Naive thymus-derived CD4-positive, alpha-beta T cell (primary cell): Measurements from ENCODE around the gene RCSD1. TPM values are rescaled to one million over a fixed set of nuclear protein-coding genes. Genes with fewer than 3 reads are reported as not detected.

Source experiments
- ATAC-seq: fragments of 150-1000 bp; cut with Tn5 transposase; 2 replicates; pipeline ENCODE4 v1.10.0; 2021; ENCODE audit warnings: mild to moderate bottlenecking, moderate library complexity
- CTCF ChIA-PET: fragments of 350-600 bp; sonication (Branson Sonifier 250); formaldehyde crosslinking; loops from one replicate; lab custom pipeline; 2021; ENCODE audit warnings: antibody characterized with exemption; lab: Charles Lee
- POLR2A ChIA-PET: fragments of 350-600 bp; sonication (Branson Sonifier 250); formaldehyde crosslinking; loops from one replicate; lab custom pipeline; 2021; ENCODE audit warnings: antibody characterized with exemption, inconsistent platforms; lab: Charles Lee
- DNase-seq, 9 donors: peaks; one replicate each; pipeline versions ENCODE4 v3.0.0 to v3.0.0-alpha.2; 2020 to 2022; ENCODE audit warnings: mixed read lengths in 1 of 9
- H3K27ac ChIP-seq: one replicate; pipeline ENCODE4 v1.7.0; 2013; ENCODE audit warnings: mild to moderate bottlenecking, low read depth, low read length, moderate library complexity
- H3K27me3 ChIP-seq, 2 donors: one replicate each; pipeline ENCODE4 v1.7.0; 2013; ENCODE audit warnings: low read length in 2 of 2, mild to moderate bottlenecking in 2 of 2, moderate library complexity in 2 of 2; ENCODE audit not compliant: control insufficient read depth in 2 of 2, insufficient read depth in 2 of 2
- H3K36me3 ChIP-seq, 3 experiments: 1 replicate in 2 of 3; 2 replicates in 1 of 3; pipeline ENCODE4 v1.7.0; 2013; ENCODE audit warnings: low read length in 3 of 3, mild to moderate bottlenecking in 3 of 3, moderate library complexity in 1 of 3; ENCODE audit not compliant: insufficient read depth in 3 of 3, control insufficient read depth in 2 of 3
- H3K4me1 ChIP-seq, 2 donors: one replicate each; pipeline ENCODE4 v1.7.0; 2013; ENCODE audit warnings: low read length in 2 of 2, mild to moderate bottlenecking in 2 of 2, moderate library complexity in 1 of 2; ENCODE audit not compliant: control insufficient read depth in 2 of 2, insufficient read depth in 2 of 2
- H3K4me3 ChIP-seq: 2 replicates; pipeline ENCODE4 v1.7.0; 2013; ENCODE audit warnings: mild to moderate bottlenecking, low read length
- H3K9me3 ChIP-seq, 3 experiments: 1 replicate in 2 of 3; 2 replicates in 1 of 3; pipeline ENCODE4 v1.7.0; 2013; ENCODE audit warnings: low read length in 3 of 3; ENCODE audit not compliant: control insufficient read depth in 2 of 3
- H3K27ac Mint-ChIP-seq, 9 donors: one replicate each; pipeline ENCODE4 v1.8.0; 2020 to 2022; ENCODE audit warnings: mixed read lengths in 9 of 9, mild to moderate bottlenecking in 8 of 9, moderate library complexity in 5 of 9, inconsistent platforms in 2 of 9
- H3K27me3 Mint-ChIP-seq, 5 donors: one replicate each; pipeline ENCODE4 v1.8.0; 2021 to 2022; ENCODE audit warnings: mixed read lengths in 5 of 5, mild to moderate bottlenecking in 1 of 5
- H3K36me3 Mint-ChIP-seq, 5 donors: one replicate each; pipeline ENCODE4 v1.8.0; 2020 to 2022; ENCODE audit warnings: mixed read lengths in 5 of 5, mild to moderate bottlenecking in 3 of 5, inconsistent platforms in 1 of 5
- H3K4me1 Mint-ChIP-seq, 7 donors: one replicate each; pipeline ENCODE4 v1.8.0; 2020 to 2022; ENCODE audit warnings: mixed read lengths in 7 of 7, mild to moderate bottlenecking in 3 of 7, inconsistent platforms in 1 of 7
- H3K4me3 Mint-ChIP-seq, 10 donors: one replicate each; pipeline ENCODE4 v1.8.0; 2020 to 2022; ENCODE audit warnings: mild to moderate bottlenecking in 10 of 10, mixed read lengths in 10 of 10, moderate library complexity in 6 of 10, inconsistent platforms in 2 of 10
- H3K9me3 Mint-ChIP-seq, 11 donors: one replicate each; pipeline ENCODE4 v1.8.0; 2020 to 2022; ENCODE audit warnings: mixed read lengths in 11 of 11, mild to moderate bottlenecking in 4 of 11, inconsistent platforms in 1 of 11, moderate library complexity in 1 of 11
- intact Hi-C, 2 donors: fragments of 100-400 bp; cut with micrococcal nuclease; formaldehyde crosslinking; loops; one replicate each; pipeline ENCODE4 v1.15.1; 2023
- polyA plus RNA-seq, 2 donors: library from polyadenylated mRNA; unstranded; fragments of 300-500 nt; fragmentation: Illumina TruSeq; gene quantifications; one replicate each; pipeline ENCODE4 v1.2.3, GENCODE V29; 2021
- total RNA-seq, 6 experiments: library from RNA in 5 of 6; stranded (reverse) in 5 of 6; gene quantifications; 1 replicate in 5 of 6; 2 replicates in 1 of 6; pipeline ENCODE4 v1.2.3 and lab custom pipeline; 2021 to 2026

RCSD1 gene
- total and polyA plus RNA-seq, 7 experiments from 2014 or later, result 75.0 to 153 (median 135) TPM

DNA sequence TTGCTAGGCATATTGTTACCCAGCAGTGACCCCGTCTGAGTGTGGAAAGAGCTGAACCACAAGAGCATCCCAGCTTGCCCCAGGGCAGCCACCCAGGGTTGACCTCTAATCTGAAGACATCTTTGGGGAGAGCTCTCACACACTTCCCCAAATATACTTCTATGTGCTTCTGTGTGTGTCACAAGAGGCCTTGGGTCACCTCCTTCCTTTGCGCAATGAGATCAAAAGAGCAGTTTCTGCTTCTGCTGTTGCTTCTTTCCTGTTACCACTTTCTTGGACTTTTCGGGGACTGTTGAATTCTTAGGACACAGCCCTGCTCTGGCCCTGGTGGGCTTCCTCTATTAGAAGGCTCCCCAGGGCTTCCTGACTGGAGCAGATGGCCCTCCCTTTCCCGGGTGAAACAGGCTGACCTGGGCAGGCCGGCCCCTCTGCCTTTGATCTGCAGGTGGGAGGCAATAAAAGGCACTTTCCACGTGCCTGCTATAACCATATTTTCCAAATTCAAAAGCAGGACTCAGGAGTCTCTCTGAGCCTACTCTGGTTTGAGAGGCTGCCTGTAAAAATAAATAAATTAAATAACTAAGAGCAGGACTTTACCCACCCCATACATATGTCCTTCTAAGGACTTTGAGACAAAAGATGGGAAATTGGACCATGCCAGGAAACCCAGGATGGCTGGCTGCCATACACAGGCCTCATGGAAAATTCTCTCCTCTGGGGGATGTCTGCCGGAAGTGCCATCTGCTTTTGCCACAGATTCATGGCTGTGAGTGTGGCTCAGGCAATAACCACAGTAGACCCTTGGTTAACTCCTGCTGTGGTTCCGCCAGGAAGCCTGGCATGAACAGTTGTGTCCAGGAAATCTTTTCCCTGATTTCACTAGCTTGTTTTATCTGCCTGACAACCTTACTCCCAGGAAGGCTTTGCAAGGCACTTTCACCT, 28.3 kb upstream of the RCSD1 start:
- POLR2A ChIA-PET, result interaction anchor here (0.7 to 11.0 kb wide), 11 partner anchors 8 to 96 kb away, joined by 3 to 276 read pairs (median 6); partner anchors contain the start of gene RCSD1
- H3K36me3 ChIP-seq, result no peaks in the 10 kb centered on the region
- peaks cover 27 to 50% (median 48%) of the 10 kb centered on the region in 7 donors for H3K4me1 Mint-ChIP-seq
- H3K9me3 Mint-ChIP-seq, result peaks cover 0 to 8% (median 2%) of the 10 kb centered on the region in 11 donors
- H3K36me3 Mint-ChIP-seq, result peaks cover under 1 to 20% (median 3%) of the 10 kb centered on the region in 5 donors
- H3K9me3 ChIP-seq, result no peaks in the 10 kb centered on the region
- H3K27me3 ChIP-seq, result no peaks in the 10 kb centered on the region
- DNase-seq (peak in 5 of 9 donors; percentile 17 to 31 (median 19)), ATAC-seq (peak; percentile 82)
- H3K27me3 Mint-ChIP-seq, result peaks cover 0 to 3% (median 0%) of the 10 kb centered on the region in 5 donors
- CTCF ChIA-PET, result interaction anchor here (0.9 to 5.5 kb wide), 13 partner anchors 9 to 113 kb away, joined by 4 to 283 read pairs (median 12); partner anchors contain the start of gene RCSD1
- intact Hi-C loops, result loop anchor here (1.0 to 10.0 kb wide), 4 partner anchors 16 to 483 kb away; no protein-coding TSS in a partner anchor
- peak overlapping the region; percentile 19 to 85 (median 77) for H3K27ac Mint-ChIP-seq
- H3K4me3 Mint-ChIP-seq, result peak overlapping the region; percentile 54 to 80 (median 66)
- H3K4me3 ChIP-seq, result peak overlapping the region; percentile 17
- H3K4me1 ChIP-seq, result peaks cover 28 to 36% of the 10 kb centered on the region in 2 donors
- H3K27ac ChIP-seq, result peak overlapping the region; percentile 19

DNA sequence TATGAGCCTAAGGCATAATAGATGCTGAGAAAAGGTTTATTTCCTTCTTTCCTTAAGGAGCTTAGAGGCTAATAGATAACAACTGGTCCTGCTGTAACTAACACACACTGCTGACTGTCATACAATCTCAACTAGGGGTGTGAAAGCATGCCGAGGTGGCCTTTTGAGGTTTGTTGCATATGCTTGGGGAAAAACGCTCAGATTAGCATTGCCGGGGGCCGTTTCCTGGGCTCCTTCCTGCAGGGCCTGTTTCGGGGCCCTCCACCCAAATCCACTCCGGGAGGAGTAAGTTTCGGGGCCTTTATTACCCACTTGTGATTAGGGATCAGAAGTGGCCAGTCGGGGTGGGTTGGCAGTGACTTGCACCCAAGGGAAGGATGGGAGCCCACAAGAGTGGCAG, 27.2 kb upstream of the RCSD1 start:
- H3K4me1 ChIP-seq, result peaks cover 28 to 36% of the 10 kb centered on the region in 2 donors
- Mint-ChIP-seq H3K27ac (peak overlapping the region in 6 of 9 donors; percentile 9 to 72 (median 40)), H3K36me3 (peaks cover 5 to 26% (median 10%) of the 10 kb centered on the region in 5 donors), H3K4me3 (peak overlapping the region in 9 of 10 donors; percentile 18 to 80 (median 45)), H3K9me3 (peaks cover 0 to 17% (median 10%) of the 10 kb centered on the region in 11 donors), H3K27me3 (no peaks in the 10 kb centered on the region), H3K4me1 (peaks cover 27 to 50% (median 48%) of the 10 kb centered on the region in 7 donors)
- peak in 2 of 9 donors; percentile 16 to 30 for DNase-seq
- intact Hi-C loops, result loop anchor here in 1 of 2 donors (5.0 to 10.0 kb wide), 2 partner anchors 49 to 482 kb away; no protein-coding TSS in a partner anchor
- no peaks in the 10 kb centered on the region for H3K27me3 ChIP-seq
- no peak for ATAC-seq
- H3K9me3 ChIP-seq, result peaks cover 0 to 9% (median 0%) of the 10 kb centered on the region in 3 experiments
- H3K36me3 ChIP-seq, result no peaks in the 10 kb centered on the region
- ChIA-PET CTCF (interaction anchor here (3.2 to 5.5 kb wide), 3 partner anchors 14 to 85 kb away, joined by 46 to 283 read pairs (median 100); no protein-coding TSS in a partner anchor), POLR2A (interaction anchor here (1.5 to 11.0 kb wide), 5 partner anchors 14 to 79 kb away, joined by 3 to 276 read pairs (median 6); partner anchors contain the start of gene RCSD1)
- no peak overlapping the region for H3K4me3 ChIP-seq
- H3K27ac ChIP-seq, result no peak overlapping the region

DNA sequence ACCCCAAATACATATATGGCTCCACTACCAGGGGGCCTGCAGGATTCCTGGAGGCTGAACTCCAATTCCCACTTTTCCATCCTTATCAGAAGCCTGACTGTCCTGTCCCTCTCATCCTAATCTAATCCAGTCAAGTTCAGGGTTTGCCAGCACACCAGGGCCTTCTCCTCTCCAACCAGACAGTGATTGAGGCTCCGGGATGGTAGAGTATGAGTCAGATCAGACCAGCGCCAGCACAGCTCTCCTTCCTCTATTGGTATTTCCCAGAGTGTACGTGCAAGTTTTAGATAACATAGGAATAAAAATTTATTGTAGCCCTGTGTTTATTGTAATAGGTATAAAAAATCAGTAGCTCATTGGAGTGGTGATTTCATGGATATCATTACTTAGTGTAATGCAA, 24.5 kb upstream of the RCSD1 start:
- ChIA-PET CTCF (interaction anchor here (0.6 to 1.0 kb wide), 2 partner anchors 27 to 32 kb away, joined by 3 to 5 read pairs; no protein-coding TSS in a partner anchor), POLR2A (interaction anchor here (11.0 kb wide), 1 partner anchor 29 kb away, joined by 276 read pairs; the partner anchor contains the start of gene RCSD1)
- H3K36me3 Mint-ChIP-seq, result peaks cover 5 to 44% (median 20%) of the 10 kb centered on the region in 5 donors
- Histone ChIP-seq H3K36me3 (no peaks in the 10 kb centered on the region), H3K9me3 (peaks cover 0 to 16% (median 0%) of the 10 kb centered on the region in 3 experiments), H3K4me1 (peaks cover 23 to 28% of the 10 kb centered on the region in 2 donors), H3K4me3 (no peak overlapping the region), H3K27ac (no peak overlapping the region), H3K27me3 (no peaks in the 10 kb centered on the region)
- ATAC-seq, result no peak
- peak overlapping the region in 1 of 10 donors; percentile 21 for H3K4me3 Mint-ChIP-seq
- no peak for DNase-seq
- peaks cover 0 to 4% (median 0%) of the 10 kb centered on the region in 5 donors for H3K27me3 Mint-ChIP-seq
- peak overlapping the region in 2 of 9 donors; percentile 42 to 56 for H3K27ac Mint-ChIP-seq
- peaks cover 0 to 31% (median 18%) of the 10 kb centered on the region in 11 donors for H3K9me3 Mint-ChIP-seq
- intact Hi-C loops, result loop anchor here in 1 of 2 donors (10.0 kb wide), 1 partner anchor 479 kb away; no protein-coding TSS in a partner anchor
- peaks cover 20 to 43% (median 35%) of the 10 kb centered on the region in 7 donors for H3K4me1 Mint-ChIP-seq

DNA sequence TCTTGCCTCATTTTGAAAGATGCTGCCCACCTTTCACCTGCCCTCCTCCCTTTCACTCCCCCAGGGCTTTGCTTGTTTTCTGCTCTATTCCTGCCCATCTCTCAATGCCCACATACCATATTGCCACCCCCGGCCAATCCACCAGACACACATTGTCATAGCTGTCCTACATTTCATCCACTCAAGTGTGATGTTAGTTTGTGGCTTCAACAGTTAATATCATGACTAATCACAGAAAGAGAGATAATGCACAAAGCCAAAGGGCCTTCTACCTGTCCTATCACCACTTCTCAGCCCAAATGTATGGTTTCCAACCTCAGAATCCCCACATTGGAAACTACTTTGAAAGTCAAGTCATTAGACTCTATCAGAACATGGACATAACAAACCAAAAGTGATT, 18.0 kb upstream of the RCSD1 start:
- peaks cover 16 to 41% (median 31%) of the 10 kb centered on the region in 7 donors for H3K4me1 Mint-ChIP-seq
- H3K4me3 Mint-ChIP-seq, result peak overlapping the region in 1 of 10 donors; percentile 15
- peaks cover 3 to 65% (median 14%) of the 10 kb centered on the region in 5 donors for H3K36me3 Mint-ChIP-seq
- no peak overlapping the region for H3K27ac Mint-ChIP-seq
- CTCF ChIA-PET, result no interaction called here
- no peak overlapping the region for H3K4me3 ChIP-seq
- ATAC-seq (no peak), DNase-seq (no peak)
- no peak overlapping the region for H3K27ac ChIP-seq
- H3K9me3 Mint-ChIP-seq, result peaks cover 2 to 35% (median 14%) of the 10 kb centered on the region in 11 donors
- H3K27me3 Mint-ChIP-seq, result peaks cover 0 to 4% (median 0%) of the 10 kb centered on the region in 5 donors
- no peaks in the 10 kb centered on the region for H3K36me3 ChIP-seq
- H3K4me1 ChIP-seq, result peaks cover 9% of the 10 kb centered on the region in 2 donors
- POLR2A ChIA-PET, result interaction anchor here (1.0 to 1.1 kb wide), 2 partner anchors 14 to 16 kb away, joined by 3 to 6 read pairs; no protein-coding TSS in a partner anchor
- intact Hi-C loops, result no loop called here
- H3K27me3 ChIP-seq, result no peaks in the 10 kb centered on the region
- H3K9me3 ChIP-seq, result peaks cover 0 to 15% (median 0%) of the 10 kb centered on the region in 3 experiments

GRCh38 chr1:167612587-167613385, 17.2 kb upstream of the RCSD1 start:
- ATAC-seq (peak; percentile 37), DNase-seq (no peak)
- Histone ChIP-seq H3K4me3 (no peak overlapping the region), H3K27ac (no peak overlapping the region), H3K9me3 (peaks cover 0 to 7% (median 0%) of the 10 kb centered on the region in 3 experiments), H3K4me1 (peaks cover 16 to 17% of the 10 kb centered on the region in 2 donors), H3K36me3 (no peaks in the 10 kb centered on the region), H3K27me3 (no peaks in the 10 kb centered on the region)
- Mint-ChIP-seq H3K27me3 (peaks cover 0 to 4% (median 0%) of the 10 kb centered on the region in 5 donors), H3K4me1 (peaks cover 24 to 49% (median 39%) of the 10 kb centered on the region in 7 donors), H3K4me3 (no peak overlapping the region), H3K36me3 (peaks cover 0 to 65% (median 10%) of the 10 kb centered on the region in 5 donors), H3K9me3 (peaks cover 0 to 31% (median 8%) of the 10 kb centered on the region in 11 donors), H3K27ac (no peak overlapping the region)
- CTCF ChIA-PET, result no interaction called here
- intact Hi-C loops, result no loop called here
- POLR2A ChIA-PET, result interaction anchor here (1.1 kb wide), 1 partner anchor 16 kb away, joined by 6 read pairs; no protein-coding TSS in a partner anchor
